Immature natural killer cell (primary cell): ENCODE measurements around the gene RET. TPM values are rescaled to one million over a fixed set of nuclear protein-coding genes. Genes with fewer than 3 reads are reported as not detected.
A peak's percentile ranks its signal among the peaks of the same experiment; 100 is the strongest.

Experiments
- DNase-seq, 3 donors: peaks; one replicate each; pipeline ENCODE4 v3.0.0; 2022; ENCODE audit warnings: mixed read lengths in 1 of 3
- H3K27ac Mint-ChIP-seq, 6 donors: one replicate each; pipeline ENCODE4 v1.8.0; 2020; ENCODE audit warnings: mixed read lengths in 6 of 6, mild to moderate bottlenecking in 5 of 6, inconsistent platforms in 4 of 6, moderate library complexity in 3 of 6
- H3K27me3 Mint-ChIP-seq, 3 donors: one replicate each; pipeline ENCODE4 v1.8.0; 2020 to 2021; ENCODE audit warnings: low read depth in 3 of 3, mild to moderate bottlenecking in 3 of 3, mixed read lengths in 3 of 3, moderate library complexity in 3 of 3, inconsistent platforms in 1 of 3
- H3K36me3 Mint-ChIP-seq, 3 donors: one replicate each; pipeline ENCODE4 v1.8.0; 2020; ENCODE audit warnings: mixed read lengths in 3 of 3, inconsistent platforms in 2 of 3, mild to moderate bottlenecking in 2 of 3
- H3K4me1 Mint-ChIP-seq, 2 donors: one replicate each; pipeline ENCODE4 v1.8.0; 2020; ENCODE audit warnings: inconsistent platforms in 2 of 2, mild to moderate bottlenecking in 2 of 2, mixed read lengths in 2 of 2, moderate library complexity in 1 of 2
- H3K4me3 Mint-ChIP-seq, 5 donors: one replicate each; pipeline ENCODE4 v1.8.0; 2020; ENCODE audit warnings: mild to moderate bottlenecking in 5 of 5, mixed read lengths in 5 of 5, inconsistent platforms in 3 of 5, moderate library complexity in 3 of 5
- H3K9me3 Mint-ChIP-seq, 6 donors: one replicate each; pipeline ENCODE4 v1.8.0; 2020; ENCODE audit warnings: mild to moderate bottlenecking in 6 of 6, mixed read lengths in 6 of 6, inconsistent platforms in 4 of 6, moderate library complexity in 3 of 6
- polyA plus RNA-seq, 3 donors: library from polyadenylated mRNA; unstranded; fragments of 300-500 nt; fragmentation: Illumina TruSeq; gene quantifications; one replicate each; pipeline ENCODE4 v1.2.3, GENCODE V29; 2021

The RET gene
- polyA plus RNA-seq, 3 donors from 2014 or later = 0.27 TPM; not detected in 2

GRCh38 chr10:43105102-43105955, 28.5 kb downstream of the RET start:
- Mint-ChIP-seq H3K27ac (peak overlapping the region in 3 of 6 donors; percentile 16 to 74 (median 28)), H3K9me3 (no peaks in the 10 kb centered on the region), H3K36me3 (no peaks in the 10 kb centered on the region), H3K4me1 (peaks cover 22% of the 10 kb centered on the region in 2 donors), H3K27me3 (peaks cover 4 to 12% (median 12%) of the 10 kb centered on the region in 3 donors), H3K4me3 (peak overlapping the region; percentile 73 to 84 (median 82))
- peak; percentile 76 to 80 (median 79) for DNase-seq

DNA sequence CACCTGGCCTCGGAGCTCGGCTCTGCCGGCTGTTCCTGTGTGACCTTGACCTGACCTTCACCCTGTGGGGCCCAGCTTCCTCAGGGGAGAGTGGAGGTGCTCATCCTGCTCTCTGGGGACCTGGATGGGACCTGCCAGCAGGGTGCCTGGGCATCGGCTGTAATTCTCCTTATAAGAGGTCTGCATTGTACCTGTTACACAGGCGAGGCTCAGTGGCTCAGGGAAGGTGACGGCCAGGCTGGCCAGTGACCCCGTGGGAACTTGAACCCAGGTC, 29.0 kb downstream of the RET start:
- Mint-ChIP-seq H3K4me1 (peaks cover 22% of the 10 kb centered on the region in 2 donors), H3K4me3 (peak overlapping the region in 1 of 5 donors; percentile 60), H3K36me3 (no peaks in the 10 kb centered on the region), H3K27me3 (peaks cover 4 to 12% (median 12%) of the 10 kb centered on the region in 3 donors), H3K27ac (no peak overlapping the region), H3K9me3 (no peaks in the 10 kb centered on the region)
- no peak for DNase-seq

GRCh38 chr10:43106256-43107091, 29.6 kb downstream of the RET start:
- H3K9me3 Mint-ChIP-seq = no peaks in the 10 kb centered on the region
- peaks cover 4 to 12% (median 12%) of the 10 kb centered on the region in 3 donors for H3K27me3 Mint-ChIP-seq
- no peaks in the 10 kb centered on the region for H3K36me3 Mint-ChIP-seq
- DNase-seq = peak in 1 of 3 donors; percentile 20
- peak overlapping the region in 4 of 5 donors; percentile 15 to 63 (median 60) for H3K4me3 Mint-ChIP-seq
- H3K27ac Mint-ChIP-seq = peak overlapping the region in 2 of 6 donors; percentile 48 to 62
- peaks cover 22% of the 10 kb centered on the region in 2 donors for H3K4me1 Mint-ChIP-seq

GRCh38 chr10:43108951-43109350, 32.1 kb downstream of the RET start:
- peaks cover 0 to 4% (median 2%) of the 10 kb centered on the region in 3 donors for H3K27me3 Mint-ChIP-seq
- no peak overlapping the region for H3K4me3 Mint-ChIP-seq
- no peaks in the 10 kb centered on the region for H3K9me3 Mint-ChIP-seq
- no peak overlapping the region for H3K27ac Mint-ChIP-seq
- no peaks in the 10 kb centered on the region for H3K36me3 Mint-ChIP-seq
- H3K4me1 Mint-ChIP-seq = peaks cover 18% of the 10 kb centered on the region in 2 donors
- DNase-seq = no peak

DNA sequence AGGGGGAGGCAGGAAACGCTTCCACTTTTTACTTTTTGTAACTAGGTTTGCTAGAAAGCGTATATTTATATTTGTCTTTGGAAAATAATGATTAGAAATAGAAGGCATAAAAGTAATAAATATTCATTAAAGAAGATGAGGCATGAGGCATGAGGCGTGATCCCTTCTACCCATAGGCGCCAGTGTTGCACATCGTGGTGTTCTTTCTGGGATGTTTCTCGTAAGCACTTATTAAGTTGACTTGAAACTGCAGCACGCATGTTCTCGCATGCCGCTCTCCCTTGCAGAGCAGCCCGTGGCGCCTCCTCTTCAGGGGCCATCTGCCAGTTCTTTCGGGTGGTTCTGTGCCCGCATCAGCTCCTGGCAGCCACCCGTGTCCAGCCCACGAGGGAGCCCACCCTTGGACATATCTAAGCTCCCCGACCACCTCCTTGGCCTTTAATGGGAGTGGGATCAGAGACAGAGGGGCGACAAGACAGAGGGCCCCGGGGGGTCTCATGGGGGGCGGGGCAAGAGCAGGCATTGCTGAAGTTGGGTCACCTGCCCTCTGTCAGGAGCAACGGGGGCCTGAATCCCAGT, 32.9 kb downstream of the RET start:
- no peak for DNase-seq
- no peak overlapping the region for H3K4me3 Mint-ChIP-seq
- no peaks in the 10 kb centered on the region for H3K9me3 Mint-ChIP-seq
- peak overlapping the region in 1 of 6 donors; percentile 41 for H3K27ac Mint-ChIP-seq
- H3K27me3 Mint-ChIP-seq = peaks cover 0 to 4% (median 2%) of the 10 kb centered on the region in 3 donors
- H3K36me3 Mint-ChIP-seq = no peaks in the 10 kb centered on the region
- H3K4me1 Mint-ChIP-seq = peaks cover 16 to 17% of the 10 kb centered on the region in 2 donors

DNA sequence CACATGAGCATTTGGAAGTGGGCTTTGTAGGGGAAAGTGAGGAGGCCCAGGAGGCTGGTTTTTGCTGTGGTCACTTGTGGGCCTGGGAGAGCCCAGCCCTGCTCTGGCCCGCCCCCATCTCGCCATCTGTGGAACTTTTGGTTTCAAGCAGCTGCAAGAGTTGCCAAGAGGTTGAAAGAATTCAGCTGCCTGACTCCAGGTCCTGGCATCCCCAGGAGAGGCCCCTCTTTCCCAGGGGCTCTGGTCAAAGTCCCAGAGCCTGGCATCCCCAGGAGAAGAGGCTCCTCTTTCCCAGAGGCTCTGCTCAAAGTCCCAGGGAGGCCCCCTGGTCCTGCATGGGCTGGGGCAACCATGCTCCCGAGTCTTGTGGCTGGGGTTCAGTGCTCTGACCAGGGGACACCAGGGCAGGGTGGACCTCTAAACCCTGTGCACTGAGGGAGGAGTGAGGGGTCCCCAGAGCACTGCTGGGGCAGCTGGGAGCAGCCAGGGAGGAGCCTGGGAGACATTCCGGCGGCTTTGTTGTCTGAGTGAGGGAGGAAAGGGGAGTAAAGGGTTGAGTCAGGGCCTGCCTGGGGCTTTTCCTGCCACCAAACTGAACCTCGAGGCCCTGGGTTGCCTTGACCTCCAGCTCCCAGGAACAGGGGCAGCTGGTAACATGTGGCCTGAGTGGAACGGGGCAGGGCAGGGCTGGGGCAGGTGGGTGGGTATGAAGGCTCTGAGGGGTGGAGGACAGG, 33.6 kb downstream of the RET start:
- Mint-ChIP-seq H3K27ac (no peak overlapping the region), H3K4me3 (no peak overlapping the region), H3K9me3 (no peaks in the 10 kb centered on the region), H3K4me1 (peaks cover 13 to 16% of the 10 kb centered on the region in 2 donors), H3K27me3 (peaks cover 0 to 4% (median 2%) of the 10 kb centered on the region in 3 donors), H3K36me3 (no peaks in the 10 kb centered on the region)
- no peak for DNase-seq

DNA sequence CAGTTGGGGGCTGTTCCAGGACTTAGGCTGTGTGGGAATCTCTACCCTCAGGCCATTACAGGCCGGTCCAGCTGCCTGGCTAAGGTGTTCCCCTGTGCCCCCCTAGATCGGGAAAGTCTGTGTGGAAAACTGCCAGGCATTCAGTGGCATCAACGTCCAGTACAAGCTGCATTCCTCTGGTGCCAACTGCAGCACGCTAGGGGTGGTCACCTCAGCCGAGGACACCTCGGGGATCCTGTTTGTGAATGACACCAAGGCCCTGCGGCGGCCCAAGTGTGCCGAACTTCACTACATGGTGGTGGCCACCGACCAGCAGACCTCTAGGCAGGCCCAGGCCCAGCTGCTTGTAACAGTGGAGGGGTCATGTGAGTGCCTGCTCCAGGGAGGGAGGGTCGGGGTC, 34.2 kb downstream of the RET start:
- Mint-ChIP-seq H3K4me3 (no peak overlapping the region), H3K27me3 (peaks cover 0 to 4% (median 2%) of the 10 kb centered on the region in 3 donors), H3K4me1 (peaks cover 8 to 16% of the 10 kb centered on the region in 2 donors), H3K27ac (no peak overlapping the region), H3K36me3 (no peaks in the 10 kb centered on the region), H3K9me3 (no peaks in the 10 kb centered on the region)
- no peak for DNase-seq

DNA sequence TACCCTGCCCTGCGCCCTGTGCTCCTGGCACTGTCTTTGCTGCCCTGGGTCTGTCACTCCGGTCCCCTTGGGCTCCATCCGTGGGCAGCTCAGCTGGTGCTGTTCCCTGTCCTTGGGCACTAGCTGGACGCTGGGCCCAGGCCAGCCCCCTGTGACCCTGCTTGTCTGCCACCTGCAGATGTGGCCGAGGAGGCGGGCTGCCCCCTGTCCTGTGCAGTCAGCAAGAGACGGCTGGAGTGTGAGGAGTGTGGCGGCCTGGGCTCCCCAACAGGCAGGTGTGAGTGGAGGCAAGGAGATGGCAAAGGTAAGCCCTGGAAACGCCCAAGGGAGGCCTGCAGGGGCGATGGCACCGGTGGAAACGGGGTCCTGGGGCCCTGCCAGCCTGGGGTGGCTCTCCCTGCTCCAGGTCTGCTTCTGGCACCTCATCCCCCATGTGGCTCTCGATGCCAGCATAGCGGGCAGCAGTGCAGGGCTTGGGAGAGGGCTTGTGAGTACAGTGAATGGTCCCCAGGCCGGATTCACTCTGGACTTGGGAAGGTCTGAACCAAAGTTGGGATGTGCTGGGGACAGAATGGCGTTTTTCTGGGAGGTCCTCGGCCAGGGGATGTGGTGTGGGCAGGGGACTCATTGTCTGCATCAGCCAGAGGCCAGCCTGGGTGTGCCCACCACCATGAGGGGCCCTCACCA, 35.2 kb downstream of the RET start:
- DNase-seq = no peak
- Mint-ChIP-seq H3K9me3 (no peaks in the 10 kb centered on the region), H3K27me3 (peaks cover 0 to 3% (median 2%) of the 10 kb centered on the region in 3 donors), H3K4me3 (no peak overlapping the region), H3K36me3 (no peaks in the 10 kb centered on the region), H3K4me1 (peaks cover 2 to 6% of the 10 kb centered on the region in 2 donors), H3K27ac (peak overlapping the region in 1 of 6 donors; percentile 61)

GRCh38 chr10:43112608-43112961, 35.7 kb downstream of the RET start:
- Mint-ChIP-seq H3K27ac (no peak overlapping the region), H3K27me3 (peaks cover 0 to 2% (median 2%) of the 10 kb centered on the region in 3 donors), H3K4me1 (peaks cover 0 to 1% of the 10 kb centered on the region in 2 donors), H3K36me3 (no peaks in the 10 kb centered on the region), H3K4me3 (no peak overlapping the region), H3K9me3 (no peaks in the 10 kb centered on the region)
- no peak for DNase-seq

- no peaks in the 10 kb centered on the region for H3K4me1 Mint-ChIP-seq
- H3K36me3 Mint-ChIP-seq = no peaks in the 10 kb centered on the region
- DNase-seq = no peak
- H3K9me3 Mint-ChIP-seq = no peaks in the 10 kb centered on the region
- H3K27ac Mint-ChIP-seq = no peak overlapping the region
- H3K27me3 Mint-ChIP-seq = peaks cover 0 to 2% (median 0%) of the 10 kb centered on the region in 3 donors
- H3K4me3 Mint-ChIP-seq = no peak overlapping the region
Observed at GRCh38 chr10:43113201-43114087, 36.6 kb downstream of the RET start.

- no peak overlapping the region for H3K4me3 Mint-ChIP-seq
- H3K9me3 Mint-ChIP-seq = no peaks in the 10 kb centered on the region
- H3K36me3 Mint-ChIP-seq = no peaks in the 10 kb centered on the region
- H3K27me3 Mint-ChIP-seq = no peaks in the 10 kb centered on the region
- no peak for DNase-seq
- peaks cover 0 to 3% of the 10 kb centered on the region in 2 donors for H3K4me1 Mint-ChIP-seq
- H3K27ac Mint-ChIP-seq = no peak overlapping the region
Observed at GRCh38 chr10:43114088-43114742, 37.3 kb downstream of the RET start.
